Rectal smooth muscle tissue (tissue), 1 donor: ENCODE data around the gene TUBGCP3.

Experiments used
- H3K27ac ChIP-seq: one replicate; pipeline ENCODE4 v1.7.0; 2013; ENCODE audit warnings: low read depth, low read length, inconsistent platforms
- H3K27me3 ChIP-seq: one replicate; pipeline ENCODE4 v1.7.0; 2013; ENCODE audit warnings: low read length; ENCODE audit not compliant: control insufficient read depth, insufficient read depth
- H3K36me3 ChIP-seq: one replicate; pipeline ENCODE4 v1.7.0; 2013; ENCODE audit warnings: low read length; ENCODE audit not compliant: control insufficient read depth, insufficient read depth
- H3K4me1 ChIP-seq: one replicate; pipeline ENCODE4 v1.7.0; 2013; ENCODE audit warnings: low read length; ENCODE audit not compliant: control insufficient read depth, insufficient read depth
- H3K4me3 ChIP-seq: one replicate; pipeline ENCODE4 v1.7.0; 2013; ENCODE audit warnings: low read length
- H3K9ac ChIP-seq: one replicate; pipeline ENCODE4 v1.7.0; 2013; ENCODE audit warnings: low read length

TUBGCP3 gene

DNA sequence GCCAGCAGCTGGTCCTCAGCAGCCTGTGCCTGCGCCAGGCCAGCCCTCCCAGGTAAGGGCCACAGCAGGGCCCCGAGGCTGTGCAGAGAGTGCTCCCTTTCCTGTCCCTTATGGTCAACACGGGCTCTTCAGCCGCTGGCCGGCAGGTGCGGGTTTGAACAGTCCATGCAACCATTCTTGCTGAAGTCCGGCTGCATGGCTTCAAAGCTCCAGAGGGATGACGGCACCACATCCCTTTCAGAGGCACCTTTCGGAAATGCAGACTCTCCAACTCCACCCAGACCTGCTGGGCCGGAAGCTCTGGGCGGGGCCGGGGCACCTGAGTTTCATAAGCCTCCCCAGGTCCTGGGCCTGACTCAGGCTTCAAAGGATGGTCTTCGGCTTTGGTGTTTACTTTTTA lies 130.5 kb downstream of the TUBGCP3 start:
- Histone ChIP-seq H3K4me3 (no peak overlapping the region), H3K27ac (no peak overlapping the region), H3K27me3 (no peaks in the 10 kb centered on the region), H3K36me3 (no peaks in the 10 kb centered on the region), H3K9ac (no peak overlapping the region), H3K4me1 (no peaks in the 10 kb centered on the region)

DNA sequence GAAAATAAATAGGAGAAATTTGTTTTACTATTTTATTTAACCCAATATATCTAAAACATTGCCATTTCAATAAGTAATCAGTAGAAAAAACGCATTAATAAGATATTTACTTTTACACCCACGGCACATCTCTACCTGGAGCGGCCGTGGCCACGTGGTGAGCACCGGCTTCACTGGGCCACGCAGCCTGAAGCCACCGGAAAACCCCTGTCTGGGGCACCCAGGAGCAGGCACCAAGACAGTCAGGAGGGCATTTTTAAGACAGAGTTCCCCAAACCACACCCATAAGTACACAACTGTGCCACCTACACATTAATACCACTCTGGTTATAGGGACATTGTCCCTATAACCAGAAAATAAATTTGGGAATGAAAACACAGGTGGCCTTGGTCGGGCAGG lies 130.9 kb downstream of the TUBGCP3 start:
- no peaks in the 10 kb centered on the region for H3K4me1 ChIP-seq
- no peak overlapping the region for H3K4me3 ChIP-seq
- H3K36me3 ChIP-seq: no peaks in the 10 kb centered on the region
- no peak overlapping the region for H3K27ac ChIP-seq
- no peak overlapping the region for H3K9ac ChIP-seq
- no peaks in the 10 kb centered on the region for H3K27me3 ChIP-seq

DNA sequence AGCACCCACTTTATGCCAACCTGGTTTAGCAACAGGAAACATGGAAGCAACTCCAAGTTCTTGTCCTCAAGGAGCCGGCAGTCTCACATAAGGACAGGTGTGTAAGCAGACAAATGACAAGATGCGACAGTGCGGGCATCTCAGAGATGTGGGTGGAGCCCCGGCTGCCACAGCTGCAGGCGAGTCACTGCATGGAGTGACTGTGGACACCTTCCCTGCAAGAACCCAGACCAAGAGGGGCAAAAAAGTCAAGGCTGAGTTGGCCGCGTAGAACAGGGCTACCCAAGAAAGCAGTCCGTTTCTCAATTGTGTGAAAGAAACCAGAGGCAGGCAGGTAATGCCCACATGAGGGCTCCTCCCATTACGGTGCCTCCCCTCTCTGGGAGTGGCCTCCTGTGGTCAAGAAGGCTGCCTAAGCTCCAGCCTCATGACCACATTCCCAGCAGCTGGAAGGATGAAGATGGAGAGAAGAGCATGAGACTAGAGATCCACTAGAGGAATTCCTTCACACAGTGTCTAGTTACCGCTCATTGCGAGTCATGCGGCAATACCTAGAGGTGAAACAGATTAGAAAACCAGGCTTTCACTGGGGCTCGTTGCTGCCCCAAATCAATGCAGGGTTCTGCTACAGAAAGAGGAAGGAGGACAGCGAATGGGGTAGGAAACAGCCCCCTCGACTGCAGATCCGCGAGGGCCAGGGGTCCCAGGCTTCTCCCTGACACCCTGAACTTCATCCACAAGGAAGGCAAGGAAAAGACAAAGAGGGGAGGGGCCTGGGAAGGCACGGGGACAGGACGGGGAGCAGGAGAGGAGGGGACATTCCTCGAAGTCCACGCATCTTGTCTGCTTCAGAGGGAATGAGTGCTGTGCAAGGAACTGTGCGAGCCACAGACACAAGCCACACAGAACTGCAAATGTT lies 131.6 kb downstream of the TUBGCP3 start:
- Histone ChIP-seq H3K9ac (no peak overlapping the region), H3K36me3 (no peaks in the 10 kb centered on the region), H3K27me3 (peaks cover 4% of the 10 kb centered on the region), H3K27ac (no peak overlapping the region), H3K4me1 (no peaks in the 10 kb centered on the region), H3K4me3 (no peak overlapping the region)

DNA sequence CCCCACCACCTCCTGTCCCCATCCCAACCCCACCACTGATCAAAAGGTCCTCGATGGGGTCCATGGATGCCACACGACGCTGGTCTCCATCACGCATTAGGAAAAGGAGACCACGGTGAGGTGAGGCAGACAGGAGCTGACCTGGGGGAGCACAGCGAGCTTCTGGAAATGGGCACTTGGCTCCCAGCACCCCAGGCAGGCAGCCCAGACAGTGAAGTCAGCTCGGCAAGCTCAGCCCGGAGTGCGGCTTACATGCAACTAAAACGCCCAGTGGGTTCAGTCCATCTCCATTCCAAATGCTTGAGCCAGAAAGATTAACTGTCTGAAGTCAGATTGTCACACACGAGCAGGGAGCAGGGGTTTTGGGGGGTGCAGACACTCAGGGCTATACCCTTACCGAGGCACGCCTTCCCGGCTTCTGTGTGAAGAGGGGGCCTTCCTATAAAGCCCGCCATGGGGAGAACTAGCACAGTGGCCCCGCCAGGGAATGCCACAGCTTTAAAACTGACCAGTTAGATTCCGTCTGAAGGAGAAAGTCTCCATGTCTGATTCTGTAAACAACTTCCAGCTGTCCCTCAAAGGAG lies 132.4 kb downstream of the TUBGCP3 start:
- no peak overlapping the region for H3K27ac ChIP-seq
- no peak overlapping the region for H3K4me3 ChIP-seq
- H3K9ac ChIP-seq: no peak overlapping the region
- peaks cover 4% of the 10 kb centered on the region for H3K27me3 ChIP-seq
- no peaks in the 10 kb centered on the region for H3K4me1 ChIP-seq
- no peaks in the 10 kb centered on the region for H3K36me3 ChIP-seq

GRCh38 chr13:112454648-112455334 lies 133.2 kb downstream of the TUBGCP3 start:
- H3K4me3 ChIP-seq: no peak overlapping the region
- peaks cover 4% of the 10 kb centered on the region for H3K27me3 ChIP-seq
- H3K36me3 ChIP-seq: no peaks in the 10 kb centered on the region

GRCh38 chr13:112453874-112454647 lies 133.9 kb downstream of the TUBGCP3 start:
- no peak overlapping the region for H3K27ac ChIP-seq
- no peak overlapping the region for H3K9ac ChIP-seq
- peaks cover 4% of the 10 kb centered on the region for H3K27me3 ChIP-seq
- H3K36me3 ChIP-seq: no peaks in the 10 kb centered on the region
- H3K4me3 ChIP-seq: no peak overlapping the region
- H3K4me1 ChIP-seq: no peaks in the 10 kb centered on the region

More at GRCh38 chr13:112454648-112455334, 133.2 kb downstream of the TUBGCP3 start:
- Histone ChIP-seq H3K4me1 (no peaks in the 10 kb centered on the region), H3K9ac (no peak overlapping the region), H3K27ac (no peak overlapping the region)

- H3K27ac ChIP-seq: no peak overlapping the region
- no peak overlapping the region for H3K4me3 ChIP-seq
- no peak overlapping the region for H3K9ac ChIP-seq
- H3K27me3 ChIP-seq: peaks cover 4% of the 10 kb centered on the region
- H3K36me3 ChIP-seq: no peaks in the 10 kb centered on the region
- H3K4me1 ChIP-seq: no peaks in the 10 kb centered on the region
Observed at GRCh38 chr13:112453207-112453829, 134.6 kb downstream of the TUBGCP3 start.

- H3K9ac ChIP-seq: no peak overlapping the region
- H3K27ac ChIP-seq: no peak overlapping the region
- no peaks in the 10 kb centered on the region for H3K36me3 ChIP-seq
- peaks cover 4% of the 10 kb centered on the region for H3K27me3 ChIP-seq
- no peak overlapping the region for H3K4me3 ChIP-seq
- H3K4me1 ChIP-seq: no peaks in the 10 kb centered on the region
Observed at GRCh38 chr13:112452380-112453206, 135.4 kb downstream of the TUBGCP3 start.

DNA sequence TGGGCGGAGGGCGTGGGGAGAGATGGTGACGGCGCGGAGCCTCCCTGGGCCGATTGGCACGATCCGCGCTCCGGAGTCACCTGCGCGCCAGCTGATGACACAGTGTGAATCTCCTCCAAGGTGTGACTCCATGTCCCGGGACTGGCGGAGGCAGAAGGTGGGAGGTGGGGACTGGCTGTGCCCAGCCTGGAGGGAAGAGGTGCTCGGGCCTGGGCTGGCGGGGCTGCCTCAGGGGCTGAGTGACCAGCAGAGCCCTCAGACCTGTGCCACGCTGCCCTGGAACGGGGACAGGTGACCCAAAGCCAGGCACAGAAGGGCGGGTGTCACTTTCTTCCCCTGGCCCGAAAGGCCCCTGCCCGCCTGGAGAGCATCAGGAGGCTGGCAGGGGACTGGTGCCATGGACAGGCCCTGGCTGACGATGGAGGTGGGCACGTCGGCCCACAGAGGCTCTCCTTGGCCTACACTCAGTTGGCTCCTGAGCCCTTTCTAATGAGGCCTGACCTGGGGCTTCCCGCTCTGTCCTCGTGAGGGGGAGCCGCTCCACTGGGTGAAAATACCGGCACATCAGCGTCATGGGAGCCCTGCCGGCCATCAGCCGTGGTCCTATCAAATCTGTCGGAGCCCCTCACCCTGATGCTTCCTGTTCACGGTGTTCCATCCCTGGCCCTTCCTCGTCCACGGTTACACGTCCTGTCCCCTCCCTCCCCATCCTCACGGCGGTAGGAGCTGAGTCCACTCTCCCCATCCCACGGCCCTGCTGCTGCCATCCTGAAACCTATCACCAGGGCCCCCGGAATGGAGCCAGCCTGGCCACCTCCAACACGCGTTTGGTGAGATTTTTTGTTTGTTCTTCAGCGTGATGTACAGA lies 136.2 kb downstream of the TUBGCP3 start:
- Histone ChIP-seq H3K4me1 (no peaks in the 10 kb centered on the region), H3K36me3 (no peaks in the 10 kb centered on the region), H3K4me3 (no peak overlapping the region), H3K27me3 (peaks cover 4% of the 10 kb centered on the region), H3K27ac (no peak overlapping the region), H3K9ac (no peak overlapping the region)

DNA sequence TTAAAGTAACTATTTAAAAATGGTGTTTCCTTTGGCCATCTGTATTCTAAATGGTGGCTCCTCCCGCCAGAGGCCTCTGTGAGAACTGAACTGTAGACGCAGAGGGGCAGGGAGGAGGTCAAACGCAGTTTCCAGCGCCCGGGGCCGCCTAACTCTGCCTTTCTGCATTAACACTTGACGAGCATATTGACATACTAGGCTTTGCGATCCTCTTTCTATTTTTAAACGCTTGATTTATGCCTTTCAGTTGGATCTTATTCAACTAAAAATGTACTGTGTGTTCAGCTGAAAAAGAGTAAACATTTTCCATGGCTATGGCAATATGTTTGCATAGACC lies 137.1 kb downstream of the TUBGCP3 start:
- no peak overlapping the region for H3K4me3 ChIP-seq
- no peak overlapping the region for H3K9ac ChIP-seq
- no peaks in the 10 kb centered on the region for H3K36me3 ChIP-seq
- H3K27ac ChIP-seq: no peak overlapping the region
- H3K4me1 ChIP-seq: no peaks in the 10 kb centered on the region
- H3K27me3 ChIP-seq: peaks cover 4% of the 10 kb centered on the region
